T-helper 2 cell (primary cell): ENCODE measurements around the gene TPK1.

Experiments
- DNase-seq, 5 experiments: peaks; one replicate each; pipeline versions ENCODE4 v3.0.0 to v3.0.0-alpha.2; 2012 to 2022

The TPK1 gene

GRCh38 chr7:144523621-144524020, 312.2 kb downstream of the TPK1 start:
- no peak for DNase-seq

GRCh38 chr7:144519925-144520324, 315.9 kb downstream of the TPK1 start:
- DNase-seq, result no peak

DNA sequence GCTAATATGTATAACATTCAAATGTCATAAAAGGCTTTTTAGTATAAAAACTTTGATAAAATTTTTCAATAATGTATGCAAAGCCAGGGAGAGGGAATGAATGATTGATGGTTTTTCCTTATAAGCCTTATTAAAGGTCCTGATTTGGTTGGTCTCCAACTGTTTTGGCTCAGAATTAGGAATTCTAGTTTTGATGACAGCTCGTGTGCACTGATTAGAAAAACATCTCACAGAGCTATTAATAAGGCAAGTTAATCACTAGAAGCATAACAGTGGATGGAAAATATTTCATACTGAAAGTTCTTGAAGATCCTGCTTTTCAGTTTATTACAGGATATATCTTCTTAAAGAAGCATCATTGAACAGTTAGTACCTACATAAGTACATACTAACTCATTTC, 317.5 kb downstream of the TPK1 start:
- no peak for DNase-seq

- DNase-seq, result peak in 1 of 5 experiments; percentile 78
Observed at GRCh38 chr7:144517749-144518148, 318.1 kb downstream of the TPK1 start.

DNA sequence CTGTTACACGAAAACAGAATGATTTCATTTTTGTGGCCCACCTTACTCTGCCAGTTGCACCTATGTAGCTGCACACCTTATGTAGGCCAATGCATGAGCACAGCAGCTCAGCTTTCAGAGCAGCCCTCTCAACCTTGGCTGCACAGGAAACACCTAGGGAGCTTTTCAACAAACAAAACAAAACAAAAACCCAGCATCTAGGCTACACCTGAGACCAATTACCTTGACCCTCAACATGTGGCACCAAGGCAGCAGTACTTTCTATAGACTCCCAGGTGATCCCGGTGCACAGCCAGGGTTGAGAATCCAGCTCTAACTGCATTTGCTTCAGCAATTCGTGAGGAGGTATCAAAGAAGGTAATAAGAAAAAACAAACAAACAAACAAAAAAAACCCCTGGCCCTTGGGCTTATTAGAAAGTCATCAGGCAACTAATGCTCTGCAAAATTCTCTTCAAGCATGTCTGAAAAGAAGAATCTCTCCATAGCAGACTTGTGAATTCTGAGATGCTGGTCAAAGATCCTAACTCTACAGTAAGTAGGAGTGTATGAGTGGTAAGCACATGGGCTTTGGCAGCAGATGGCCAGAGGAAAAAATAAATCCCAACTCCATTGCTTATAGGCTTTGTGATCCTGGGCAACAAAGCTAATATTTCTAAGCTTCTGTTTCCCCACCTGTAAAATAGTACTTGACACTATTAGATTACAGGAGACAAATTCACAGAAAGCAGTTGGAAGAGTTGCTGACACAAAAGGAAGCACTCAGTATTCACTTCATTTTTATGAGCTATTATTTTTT, 318.9 kb downstream of the TPK1 start:
- no peak for DNase-seq

- peak in 1 of 5 experiments; percentile 75 for DNase-seq
Observed at GRCh38 chr7:144513334-144513733, 322.5 kb downstream of the TPK1 start.

DNA sequence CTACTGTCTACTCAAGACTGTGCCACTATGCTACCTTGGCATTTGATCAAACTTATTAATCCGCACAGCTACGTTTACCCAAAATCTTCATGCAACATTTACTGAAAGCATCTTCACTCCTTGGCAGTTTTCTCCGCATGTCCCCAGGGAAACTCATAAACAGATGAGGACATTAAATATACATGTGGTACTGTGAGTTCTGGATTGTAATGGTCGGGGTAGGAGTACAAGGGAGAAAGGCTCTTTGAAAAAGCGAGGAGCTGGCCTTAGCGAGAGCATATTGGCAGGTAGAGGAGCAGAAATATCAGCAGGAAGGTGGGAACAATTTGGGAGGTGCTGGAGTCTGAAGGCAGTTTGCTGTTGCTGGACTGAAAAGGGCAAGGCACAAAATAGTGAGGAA, 325.2 kb downstream of the TPK1 start:
- DNase-seq, result no peak

DNA sequence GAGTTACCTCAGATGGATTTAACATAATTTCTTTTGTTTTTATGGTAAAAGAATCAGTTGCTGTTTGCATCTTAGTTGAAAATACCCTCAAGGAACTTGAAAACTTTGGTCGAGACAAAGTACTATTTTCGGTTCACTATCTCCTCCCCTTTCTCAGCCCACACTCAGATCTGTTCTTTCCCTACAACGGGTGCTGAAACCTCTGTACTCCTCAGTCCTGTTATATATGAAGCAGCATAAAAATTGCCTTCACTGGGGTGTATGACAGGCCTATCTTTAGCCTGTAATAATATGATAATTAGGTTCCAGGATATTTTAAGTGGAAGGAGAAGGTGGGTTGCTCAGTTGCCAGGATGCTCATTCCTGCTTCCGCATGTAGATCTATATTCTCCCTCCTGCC, 327.2 kb downstream of the TPK1 start:
- DNase-seq, result peak in 1 of 5 experiments; percentile 47

DNA sequence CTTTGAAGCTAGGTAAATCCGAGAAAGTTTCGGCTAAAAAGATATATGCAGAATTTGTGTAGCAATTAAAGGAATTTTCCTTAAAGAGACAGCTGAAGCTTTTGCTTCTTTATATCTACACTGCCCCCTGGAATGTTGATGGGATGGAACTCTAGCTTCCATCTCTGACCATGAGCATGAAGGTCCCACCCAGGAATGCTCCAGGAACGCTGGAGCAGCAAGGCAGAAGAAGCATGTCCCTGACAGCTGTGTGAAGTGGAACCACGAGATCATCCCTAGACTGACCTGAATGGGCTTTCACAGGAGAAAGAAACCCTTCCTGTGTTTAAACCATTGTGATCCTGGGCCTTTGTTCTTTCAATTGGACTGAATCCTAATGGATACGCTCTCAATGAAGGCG, 332.6 kb downstream of the TPK1 start:
- DNase-seq, result no peak

GRCh38 chr7:144500225-144500624, 335.6 kb downstream of the TPK1 start:
- no peak for DNase-seq

GRCh38 chr7:144497282-144497681, 338.6 kb downstream of the TPK1 start:
- no peak for DNase-seq

- DNase-seq, result no peak
Observed at GRCh38 chr7:144494355-144494754, 341.5 kb downstream of the TPK1 start.

DNA sequence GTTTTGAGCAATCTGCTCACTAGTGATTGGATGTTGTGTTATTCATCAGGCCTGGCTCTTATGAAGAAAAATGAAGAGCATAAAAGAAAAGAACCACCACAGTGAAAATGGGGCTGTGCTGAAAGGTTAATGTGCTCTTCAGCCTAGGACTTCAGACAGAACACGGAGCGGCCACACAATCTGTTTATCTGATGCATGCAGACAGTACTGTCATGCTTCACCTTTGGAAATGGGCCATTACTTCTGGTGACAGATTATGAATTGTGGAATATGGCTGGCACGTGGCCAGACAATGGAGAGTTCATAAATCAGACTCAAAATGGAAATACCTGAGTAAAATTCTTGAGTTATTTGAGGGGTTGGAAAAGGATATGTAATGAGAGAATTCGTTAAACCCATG, 346.3 kb downstream of the TPK1 start:
- DNase-seq, result no peak

- no peak for DNase-seq
Observed at GRCh38 chr7:144488977-144489376, 346.9 kb downstream of the TPK1 start.

- no peak for DNase-seq
Observed at GRCh38 chr7:144487901-144488300, 348.0 kb downstream of the TPK1 start.

- no peak for DNase-seq
Observed at GRCh38 chr7:144484445-144484844, 351.4 kb downstream of the TPK1 start.

DNA sequence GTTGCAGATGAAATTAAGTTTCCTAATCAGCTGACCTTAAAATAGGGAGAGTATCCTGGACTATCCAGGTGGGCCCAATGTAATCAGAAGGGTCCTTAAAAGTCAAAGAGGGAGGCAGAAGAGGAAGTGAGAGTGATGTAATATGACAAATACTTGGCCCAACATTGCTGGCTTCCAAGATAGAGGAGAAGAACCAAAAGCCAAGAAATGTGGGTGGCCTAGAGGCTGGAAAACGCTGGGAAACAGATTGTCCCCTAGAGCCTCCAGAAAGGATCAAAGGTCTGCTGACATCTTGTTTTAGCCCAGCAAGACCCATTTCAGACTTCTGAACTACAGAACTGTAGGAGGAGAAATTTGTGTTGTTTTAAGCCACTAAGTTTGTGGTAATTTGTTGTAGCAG, 352.7 kb downstream of the TPK1 start:
- no peak for DNase-seq

DNA sequence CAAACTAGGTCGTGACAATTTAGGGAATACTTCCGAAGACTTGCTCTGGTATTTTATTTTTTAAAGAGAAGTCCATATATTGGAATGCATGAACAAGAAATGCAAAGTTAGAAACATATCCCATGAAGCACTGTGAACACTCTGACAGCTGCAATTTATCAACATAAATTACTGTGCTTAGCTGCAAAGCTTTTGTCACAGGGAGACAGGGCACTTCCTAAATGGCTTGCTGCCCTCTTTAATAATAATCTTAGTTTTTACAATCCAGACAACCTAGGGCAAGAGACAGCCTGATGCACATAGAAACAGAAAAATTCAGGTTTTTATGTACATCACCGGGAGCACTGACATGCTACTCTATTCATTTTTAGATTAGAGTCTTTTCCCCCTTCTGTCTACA, 354.0 kb downstream of the TPK1 start:
- no peak for DNase-seq

GRCh38 chr7:144477348-144477747, 358.5 kb downstream of the TPK1 start:
- DNase-seq, result no peak

DNA sequence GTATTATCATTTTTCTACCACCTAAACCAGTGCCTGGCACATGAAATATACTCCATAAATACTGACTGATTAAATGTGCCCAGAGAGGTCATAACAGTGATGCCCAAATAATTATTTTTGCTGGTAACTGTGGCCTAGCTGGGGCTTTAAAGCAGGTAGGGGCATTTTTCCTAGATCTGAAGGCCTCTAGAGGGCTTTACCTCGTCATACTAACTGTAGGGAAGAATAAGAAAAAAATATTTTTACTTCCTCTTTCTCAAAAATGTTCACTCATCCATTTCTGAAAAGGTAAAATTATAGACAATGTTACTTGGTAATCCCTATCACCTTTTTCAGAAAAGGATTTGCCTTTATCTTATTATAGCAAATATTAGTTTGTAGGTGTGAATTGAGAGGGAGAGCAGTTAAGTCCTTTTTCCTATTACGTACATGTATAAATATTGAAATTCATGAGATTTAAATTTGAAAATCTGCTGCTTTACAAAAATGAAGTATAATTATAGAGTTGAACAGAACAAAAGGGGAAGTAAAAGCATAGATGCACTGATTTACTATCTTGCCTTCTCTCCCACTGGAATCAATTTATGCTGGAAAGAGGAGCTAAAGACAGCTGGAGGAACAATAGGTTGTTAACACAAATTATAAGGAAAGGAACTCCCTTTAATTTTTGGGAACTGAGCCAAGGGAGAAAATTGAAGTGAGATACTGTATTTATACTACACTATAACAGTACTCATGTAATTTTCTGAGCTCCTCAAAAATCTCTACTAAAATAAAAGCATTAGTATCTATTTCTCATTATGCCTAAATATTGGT, 360.8 kb downstream of the TPK1 start:
- DNase-seq, result no peak

DNA sequence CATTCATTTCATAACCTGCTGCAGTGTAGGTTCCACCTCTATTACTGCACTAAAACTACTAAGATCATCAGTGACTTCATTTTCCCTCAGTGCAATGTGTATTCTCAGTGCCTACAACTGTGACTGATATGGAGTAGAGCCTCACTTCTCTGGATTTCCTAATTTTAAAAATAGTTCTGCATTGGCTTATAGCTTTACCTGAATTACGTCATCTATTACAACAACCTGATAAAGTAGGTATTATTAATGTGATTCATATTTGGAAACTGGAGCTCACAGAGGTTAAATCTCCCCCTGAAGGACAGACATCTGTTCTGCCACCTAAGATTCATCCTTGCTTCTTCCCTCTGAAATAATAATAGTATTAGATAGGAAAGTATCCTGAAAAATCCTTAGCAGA, 361.5 kb downstream of the TPK1 start:
- no peak for DNase-seq

DNA sequence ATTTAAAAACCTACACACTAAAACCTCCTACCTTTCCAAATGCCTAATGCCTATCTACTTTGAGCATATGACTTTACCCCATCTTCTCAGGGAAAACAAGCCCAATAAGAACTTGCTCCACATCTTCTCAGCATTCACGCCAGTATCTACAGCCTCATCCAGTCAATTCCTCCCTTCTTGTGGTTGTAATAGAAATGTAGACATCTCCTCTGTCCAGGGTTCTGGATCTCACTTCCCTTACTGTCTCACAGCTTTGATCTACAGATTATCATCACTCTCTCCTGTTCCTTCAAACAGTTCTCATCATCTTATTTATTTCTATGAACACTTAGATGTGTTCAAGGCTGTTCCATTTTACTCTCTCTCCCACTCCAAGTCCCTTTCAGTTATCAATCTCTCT, 361.9 kb downstream of the TPK1 start:
- no peak for DNase-seq

DNA sequence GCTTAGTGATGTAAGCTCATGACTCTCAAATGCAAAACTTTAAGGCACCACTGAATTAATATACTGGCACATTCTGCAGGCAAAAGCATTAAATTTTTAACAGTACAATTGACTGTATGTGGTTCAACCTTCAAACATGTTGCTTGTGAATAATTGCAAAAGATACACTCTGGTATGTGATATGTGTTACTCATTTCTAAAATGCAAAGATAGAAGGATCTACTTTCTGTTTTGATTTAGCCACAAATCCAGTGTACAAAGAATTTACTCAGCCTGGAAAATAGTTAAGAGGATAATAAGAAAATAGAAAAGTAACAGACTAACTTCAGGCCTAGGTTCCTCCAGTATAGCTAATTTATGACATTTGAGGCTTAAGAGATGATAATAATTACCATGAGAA, 365.8 kb downstream of the TPK1 start:
- DNase-seq, result peak in 1 of 5 experiments; percentile 22
